T-helper 9 cell (primary cell): ENCODE measurements around the gene DNAJB8.

Experiments used
- DNase-seq: peaks from one replicate; pipeline ENCODE4 v3.0.0-alpha.2; 2020

The DNAJB8 gene

DNA sequence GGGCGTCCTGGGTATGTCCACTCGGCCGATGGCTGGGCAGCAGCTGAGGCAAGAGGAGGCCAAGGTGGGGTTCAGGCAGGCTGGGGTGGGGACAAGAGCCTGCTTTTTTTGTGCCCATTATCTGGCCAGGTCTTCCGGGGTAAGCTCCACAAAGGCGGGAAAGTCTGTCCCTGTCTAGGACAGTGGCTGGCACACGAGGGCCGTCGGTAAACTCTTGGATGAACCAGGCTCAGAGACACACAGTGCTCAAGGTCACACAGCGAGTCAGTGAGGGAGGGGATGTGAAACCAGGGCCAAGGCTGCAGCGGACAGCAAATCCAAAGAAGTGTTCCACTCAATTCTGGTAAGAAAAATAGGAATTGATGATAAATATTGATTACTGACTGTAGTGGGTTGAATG lies 2.9 kb downstream of the DNAJB8 start:
- DNase-seq = no peak

DNA sequence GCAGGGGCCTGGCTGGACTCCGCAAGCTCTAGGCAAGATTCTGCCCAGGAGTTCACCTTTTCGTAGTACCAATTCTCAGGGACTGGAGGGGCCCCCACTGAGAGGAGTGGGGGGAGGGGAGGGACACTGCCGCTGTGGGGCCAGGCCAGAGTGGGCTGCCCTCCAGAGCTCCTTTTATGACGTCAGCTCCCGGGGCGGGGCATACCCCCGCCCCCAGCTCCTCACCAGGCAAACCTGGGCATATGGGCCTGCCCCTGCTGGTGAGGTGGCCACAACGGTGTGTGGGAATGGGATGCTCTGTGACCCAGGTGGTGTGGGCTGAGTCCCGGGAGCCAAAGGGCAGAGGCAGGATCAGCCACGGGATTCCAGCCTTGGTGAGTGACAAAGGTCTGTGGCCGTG lies 3.3 kb downstream of the DNAJB8 start:
- DNase-seq = no peak

DNA sequence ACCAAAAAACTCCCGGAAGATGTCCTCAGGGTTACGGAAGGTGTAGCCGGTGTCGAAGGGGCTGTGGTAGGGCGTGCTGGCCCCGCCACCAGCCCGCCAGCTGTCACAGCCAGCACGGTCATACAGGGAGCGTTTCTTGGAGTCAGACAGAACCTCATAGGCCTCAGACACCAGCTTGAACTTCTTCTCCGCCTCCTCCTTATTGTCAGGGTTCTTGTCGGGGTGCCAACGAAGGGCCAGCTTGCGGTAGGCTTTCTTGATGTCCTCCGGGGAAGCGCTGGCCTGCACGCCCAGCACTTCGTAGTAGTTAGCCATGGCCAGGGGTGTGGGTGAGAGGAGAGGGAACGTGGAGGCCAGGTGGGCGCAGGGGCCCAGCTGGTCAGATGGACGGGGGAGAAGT lies 3.8 kb downstream of the DNAJB8 start:
- no peak for DNase-seq

DNA sequence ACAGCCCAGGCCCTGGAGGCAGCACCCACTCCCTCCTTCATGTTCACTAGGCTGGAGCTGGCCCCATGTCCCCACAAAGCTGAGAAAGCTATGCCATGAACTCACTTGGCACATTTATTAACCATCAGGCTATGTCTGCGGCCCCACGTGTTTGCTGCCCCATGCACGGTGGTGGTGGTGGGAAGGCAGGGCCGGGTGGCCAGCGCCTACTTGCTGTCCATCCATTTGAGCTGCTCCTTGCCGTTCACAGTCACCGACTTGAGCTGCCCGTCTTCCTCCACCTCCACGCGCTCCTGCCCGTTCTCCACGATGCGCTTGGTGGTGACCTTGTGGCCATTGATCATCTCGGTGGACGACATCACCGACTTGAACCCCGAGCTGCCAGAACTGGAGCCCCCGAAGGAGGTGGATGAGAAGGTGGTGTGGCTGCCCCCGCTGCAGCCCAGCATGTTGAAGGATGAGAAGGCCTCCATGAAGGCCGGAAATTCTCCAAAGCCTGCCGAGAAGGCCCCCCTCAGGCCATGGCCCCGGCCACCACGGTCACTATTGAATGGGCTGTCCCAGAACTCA lies 4.3 kb downstream of the DNAJB8 start:
- DNase-seq = no peak

DNA sequence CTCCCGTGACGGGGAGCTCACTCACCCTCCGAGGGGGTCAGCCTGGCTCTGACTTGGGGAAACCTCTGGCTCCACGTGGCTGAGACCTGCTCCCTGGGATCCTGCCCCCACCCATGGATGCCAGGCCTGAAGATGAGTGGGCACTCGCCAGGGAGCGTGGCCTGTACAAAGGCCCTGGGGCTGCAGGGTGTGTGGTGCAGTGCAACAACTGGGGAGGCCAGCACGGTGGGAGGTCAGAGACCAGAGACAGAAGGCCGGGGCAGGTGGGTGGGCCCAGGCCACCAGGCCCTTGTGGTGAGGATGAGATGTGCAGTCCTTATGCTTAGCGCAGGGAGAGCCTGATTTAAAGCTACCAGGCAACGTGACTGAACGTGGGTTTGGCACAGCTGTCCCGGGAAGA lies 5.0 kb downstream of the DNAJB8 start:
- DNase-seq = no peak

DNA sequence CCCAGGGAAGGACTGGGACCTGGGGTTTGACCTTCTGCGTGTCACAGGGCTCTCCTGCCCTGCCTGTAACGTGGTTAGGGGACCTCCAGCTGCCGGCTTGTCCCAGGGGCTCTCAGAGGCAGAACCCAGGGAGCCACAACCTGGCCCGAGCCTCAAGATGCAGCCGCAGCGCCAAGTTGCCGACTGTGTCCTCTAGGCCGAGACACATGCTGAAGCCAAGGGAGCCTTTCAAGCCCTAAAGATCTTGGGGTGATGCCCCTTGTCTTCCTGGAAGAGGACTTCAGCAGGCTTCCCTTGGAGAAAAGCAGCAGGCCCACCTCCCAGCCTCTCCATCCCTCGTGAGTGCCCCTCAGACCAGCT lies 7.2 kb downstream of the DNAJB8 start:
- no peak for DNase-seq

DNA sequence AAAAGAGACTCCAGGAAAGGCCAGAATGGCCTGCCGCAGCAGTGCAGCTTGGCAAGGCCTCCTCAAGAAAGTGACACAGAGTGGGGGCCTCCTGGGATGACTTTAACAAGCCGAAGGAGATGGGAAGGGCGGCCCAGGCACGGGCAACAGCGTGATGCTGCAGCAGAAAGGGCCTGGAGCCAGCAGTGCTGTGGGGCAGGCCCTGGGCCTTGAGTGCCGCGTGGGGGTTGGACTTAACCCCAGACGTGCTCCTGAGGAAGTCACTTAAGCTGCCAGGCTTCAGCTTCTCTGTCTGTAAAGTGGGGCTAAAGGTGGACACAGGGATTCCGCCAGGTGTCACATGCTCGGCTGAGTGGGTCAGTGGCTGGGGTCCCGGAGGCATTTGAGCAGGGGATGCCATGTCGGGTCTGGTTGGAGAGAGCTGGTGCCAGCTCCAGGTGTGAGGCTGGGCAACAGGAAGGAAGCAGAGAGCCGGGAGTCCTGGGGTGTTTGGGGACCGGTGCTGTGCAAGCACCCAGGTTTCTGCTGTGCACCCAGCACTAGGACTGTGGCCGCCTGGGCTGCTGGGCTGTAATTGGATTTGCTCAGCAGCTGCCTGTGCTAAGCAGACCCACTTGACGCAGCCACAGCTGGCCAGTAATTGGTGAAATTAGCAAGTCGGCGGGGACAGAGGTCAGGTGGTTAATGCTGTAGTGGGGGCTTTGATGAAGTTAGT lies 7.8 kb downstream of the DNAJB8 start:
- no peak for DNase-seq

DNA sequence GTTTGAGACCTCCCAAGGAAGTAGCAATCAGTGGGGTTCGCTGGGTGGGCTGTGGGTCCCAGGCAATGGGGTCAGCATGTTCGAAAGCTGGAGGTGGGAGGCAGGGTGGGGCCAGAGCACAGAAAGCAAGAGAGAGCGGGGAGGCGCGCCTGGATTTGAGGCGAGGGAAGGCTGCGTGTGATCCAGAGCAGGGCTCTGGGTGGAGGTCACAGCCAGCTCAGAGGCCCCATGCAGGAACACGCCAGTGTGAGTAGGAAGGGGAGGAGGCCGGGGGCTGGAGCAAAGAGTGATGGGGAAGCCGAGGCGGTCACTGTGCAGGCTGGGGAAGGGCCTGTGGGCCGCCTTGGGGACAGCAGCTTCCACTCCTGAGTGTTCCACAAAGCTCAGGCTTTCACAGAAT lies 8.8 kb downstream of the DNAJB8 start:
- no peak for DNase-seq

DNA sequence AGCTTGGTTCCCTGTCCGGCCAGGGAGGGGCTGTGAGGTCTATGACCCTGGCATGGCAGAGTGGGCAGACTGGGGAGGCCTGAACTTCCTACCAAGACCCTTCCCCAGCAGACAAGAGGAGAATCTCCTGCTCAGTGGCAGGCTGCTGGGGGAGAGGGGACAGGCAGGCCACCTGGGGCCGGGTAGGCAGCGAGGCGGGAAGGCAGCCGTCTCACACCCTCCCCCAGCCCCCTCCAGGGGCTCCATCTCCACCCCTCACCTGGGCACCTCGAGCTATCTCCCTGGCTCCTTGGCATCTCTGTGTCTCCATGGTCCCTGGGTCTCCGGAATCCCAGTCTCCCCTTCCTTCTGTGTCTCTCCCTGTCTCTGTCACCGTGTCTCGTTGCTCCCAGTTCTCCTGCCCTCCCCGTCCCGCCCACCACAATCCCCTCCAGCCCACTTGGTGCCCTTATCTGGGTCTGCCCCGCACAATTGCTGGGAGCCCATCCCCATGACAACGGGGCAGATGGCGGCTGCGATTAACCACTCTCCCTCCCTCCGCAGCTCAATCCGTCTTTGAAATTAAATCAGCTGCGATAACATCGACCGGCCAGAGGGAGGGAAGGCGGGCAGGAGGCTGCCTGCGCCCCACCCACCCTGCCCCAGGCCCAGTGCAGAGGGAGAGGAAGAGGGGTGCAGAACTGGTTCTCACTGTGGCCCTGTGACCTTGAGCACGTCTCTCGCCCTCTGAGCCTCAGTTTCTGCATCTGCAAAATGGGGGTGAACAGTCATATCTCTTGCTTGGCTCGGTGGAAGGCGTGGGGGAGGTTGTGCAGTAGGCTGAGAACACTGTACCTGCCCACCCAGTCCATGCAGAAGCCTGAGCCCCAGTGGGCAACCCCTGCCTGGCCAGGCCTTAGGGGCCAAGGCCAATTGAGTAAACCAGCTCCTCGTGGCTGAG lies 9.6 kb downstream of the DNAJB8 start:
- no peak for DNase-seq

DNA sequence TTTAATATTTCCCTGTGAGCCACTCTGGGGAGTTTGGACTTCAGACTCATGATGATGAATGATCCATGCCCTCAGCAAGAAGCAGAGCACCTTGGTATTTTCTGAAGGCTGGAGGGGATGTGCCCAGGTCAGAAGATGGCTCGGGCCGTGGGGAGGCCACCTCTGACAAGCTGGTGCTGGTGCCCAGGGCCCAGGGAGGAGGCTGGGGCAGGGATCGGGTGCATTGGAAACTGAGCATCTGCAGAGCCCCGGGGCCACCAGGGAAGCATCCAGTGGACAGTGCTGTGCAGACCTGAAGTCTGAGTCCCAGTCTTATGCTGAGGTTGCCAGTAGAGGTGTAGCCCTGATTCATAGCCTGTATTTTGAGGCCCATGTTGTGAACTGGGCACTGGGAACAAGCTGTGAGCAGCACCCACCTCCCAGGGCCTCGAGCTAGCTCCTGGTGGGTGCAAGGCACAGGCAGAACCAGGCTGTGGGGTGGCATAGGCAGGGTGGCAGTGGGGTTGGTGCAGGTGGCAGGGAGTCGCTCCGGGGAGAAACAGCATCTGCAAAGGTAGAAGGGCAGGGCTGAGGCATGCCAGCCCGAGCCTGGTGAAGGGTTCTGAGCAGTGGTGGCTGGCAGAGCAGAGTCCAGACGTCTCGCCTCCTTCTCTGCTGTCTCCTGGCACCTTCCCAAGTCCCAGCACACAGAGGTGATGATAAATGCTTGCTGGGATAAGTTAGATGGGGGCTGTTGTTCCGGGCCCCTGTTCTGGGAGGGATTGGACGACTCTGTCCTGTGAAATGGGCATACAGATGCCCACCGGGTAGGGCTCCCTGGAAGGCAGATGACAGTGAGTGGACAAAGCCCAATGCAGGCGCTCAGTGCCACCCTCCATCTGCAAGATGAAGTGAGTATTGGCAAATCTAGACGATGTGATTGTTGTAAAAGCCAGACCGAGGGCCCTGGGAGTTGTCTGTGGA lies 10.6 kb downstream of the DNAJB8 start:
- DNase-seq = no peak

DNA sequence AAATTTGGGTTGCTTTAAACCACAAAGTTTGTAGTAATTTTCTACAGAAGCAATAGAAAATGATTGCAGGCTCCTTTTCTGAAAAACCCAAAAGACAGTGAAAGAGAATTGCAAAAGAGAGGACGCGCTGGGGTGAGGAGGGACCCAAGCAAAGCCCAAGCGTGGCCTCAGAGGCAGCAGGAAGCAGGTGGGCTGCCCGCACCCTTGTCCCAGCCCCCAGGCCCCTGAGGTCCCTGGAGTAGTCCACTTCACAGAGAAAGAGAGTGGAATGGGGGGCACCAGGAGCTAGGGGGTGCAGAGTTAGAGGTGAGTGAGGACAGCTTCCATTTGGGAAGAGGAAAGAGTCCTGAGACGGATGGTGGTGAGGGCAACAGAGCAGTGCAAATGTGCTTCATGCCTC lies 11.6 kb downstream of the DNAJB8 start:
- DNase-seq = no peak

DNA sequence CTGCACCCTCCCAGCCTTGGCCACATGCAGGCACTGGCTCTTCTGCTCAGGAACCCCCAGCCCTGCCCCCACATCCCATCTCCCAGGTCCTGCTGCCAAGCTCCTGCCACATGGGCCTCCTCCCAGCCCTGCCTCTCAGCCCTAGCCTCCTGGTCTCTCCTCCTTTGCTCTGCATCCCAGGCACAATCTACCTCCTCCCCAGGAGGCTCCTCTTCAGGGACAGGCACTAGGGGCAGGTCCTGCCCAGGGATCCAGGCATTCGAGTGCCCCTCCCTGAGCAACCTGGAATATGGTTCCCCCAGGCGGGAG lies 12.4 kb downstream of the DNAJB8 start:
- no peak for DNase-seq

DNA sequence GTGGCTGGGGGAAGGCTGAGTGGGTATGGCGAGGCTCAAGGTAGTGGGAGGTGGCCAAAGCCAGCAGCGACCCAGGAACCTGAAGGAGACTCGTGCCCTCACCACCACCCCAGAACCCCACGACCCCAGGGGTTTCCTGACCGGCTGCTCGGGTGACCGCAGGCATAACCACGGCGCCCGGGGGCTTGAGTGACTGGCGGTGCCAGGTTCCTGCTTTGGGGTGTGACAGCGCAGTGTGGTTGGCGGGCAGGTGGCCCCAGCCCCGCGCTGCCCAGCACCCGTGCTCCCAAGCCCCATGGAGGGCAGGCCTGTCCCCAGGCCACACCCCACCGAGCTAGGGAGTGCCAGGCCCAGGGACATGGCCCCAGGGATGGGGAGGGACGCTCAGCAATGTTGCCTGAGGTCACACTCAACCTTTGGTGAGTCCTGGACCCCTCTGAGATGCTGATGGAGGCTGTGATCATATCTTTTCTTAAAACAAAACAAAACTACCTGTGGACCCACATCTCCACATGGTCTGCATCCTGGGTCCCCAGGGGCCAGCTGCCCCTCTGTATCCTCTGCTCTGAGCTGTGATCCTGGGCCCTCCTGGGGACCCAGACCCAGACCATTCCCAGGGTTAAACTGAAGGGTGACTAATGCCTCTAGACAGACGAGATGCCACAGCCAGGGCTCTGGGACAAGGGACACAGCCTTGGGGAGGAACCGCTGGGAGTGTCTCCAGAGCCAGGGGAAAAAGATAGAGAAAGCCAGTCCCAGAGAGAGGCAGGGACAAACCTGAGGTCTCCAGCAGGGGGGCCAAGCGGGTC lies 13.0 kb downstream of the DNAJB8 start:
- DNase-seq = no peak

DNA sequence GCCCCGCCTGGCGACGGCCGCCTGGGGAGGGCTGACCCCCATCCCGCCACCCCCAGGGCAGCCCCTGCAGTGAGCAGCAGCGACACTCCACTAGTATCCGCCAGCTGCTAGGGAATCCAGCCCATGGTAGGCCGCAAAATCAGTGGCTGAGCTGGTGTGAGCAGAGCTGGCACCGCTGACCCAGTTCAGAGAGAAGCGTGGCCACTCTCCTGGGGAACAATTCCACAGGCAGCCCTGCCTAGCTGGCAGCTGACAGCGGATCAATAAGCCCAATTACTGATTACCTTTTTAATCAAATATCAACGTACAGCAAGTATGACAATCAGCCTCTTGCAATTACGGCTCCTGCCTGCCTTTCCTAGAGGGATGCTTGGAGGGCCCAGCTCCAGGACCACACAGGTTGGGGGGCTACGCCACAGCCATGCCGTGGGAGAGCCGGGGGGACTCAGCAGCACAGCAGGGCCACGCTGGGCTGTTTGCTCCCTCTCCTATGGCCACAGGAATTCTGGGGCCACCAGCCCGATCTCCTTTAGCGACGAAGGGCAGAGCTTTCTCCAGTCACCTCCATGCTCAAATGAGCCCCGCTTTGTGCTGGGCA lies 13.9 kb downstream of the DNAJB8 start:
- no peak for DNase-seq

DNA sequence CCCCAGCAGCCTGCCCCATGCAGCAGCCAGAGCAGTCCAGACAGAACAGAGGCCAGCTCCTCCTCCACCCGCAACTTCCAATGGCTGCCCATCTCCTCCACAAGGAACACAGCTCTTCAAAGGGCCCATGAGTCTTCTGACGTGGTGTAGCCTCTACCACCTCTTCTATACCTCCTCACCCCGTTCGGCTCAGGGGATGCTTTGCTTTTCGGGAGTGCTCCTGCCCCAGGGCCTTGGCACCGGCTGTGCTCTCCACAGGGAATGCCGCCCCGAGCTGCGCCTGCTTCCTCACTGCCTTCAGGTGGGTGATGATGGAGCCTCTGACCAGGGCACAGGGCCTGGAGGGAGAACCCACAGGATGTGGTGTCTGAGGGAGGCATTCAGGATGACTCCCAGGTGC lies 14.6 kb downstream of the DNAJB8 start:
- DNase-seq = no peak

DNA sequence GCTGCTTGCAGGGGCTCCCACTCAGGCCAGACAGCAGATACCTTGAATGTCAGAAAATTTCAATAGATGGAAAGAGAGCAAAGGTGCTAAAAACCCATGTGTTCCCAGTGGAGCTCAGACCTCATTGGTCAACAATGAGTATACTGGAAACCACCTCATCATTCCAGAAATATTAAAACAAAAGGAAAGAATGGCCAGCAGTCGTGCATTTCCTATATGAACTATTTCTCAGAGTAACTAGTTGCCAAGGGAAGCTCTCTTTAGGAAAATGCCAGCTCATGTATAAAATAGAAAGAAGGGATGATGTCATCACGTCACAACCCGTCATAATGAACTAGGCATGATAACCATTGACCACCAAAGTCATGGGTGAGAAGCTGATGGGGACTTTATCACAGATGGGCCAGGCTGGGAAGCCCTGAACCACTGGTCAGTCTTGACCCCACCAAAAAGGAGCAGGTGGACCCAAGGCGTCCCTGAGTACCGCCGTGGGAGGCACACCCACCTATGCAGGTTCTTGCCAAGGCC lies 17.5 kb downstream of the DNAJB8 start:
- DNase-seq = no peak

DNA sequence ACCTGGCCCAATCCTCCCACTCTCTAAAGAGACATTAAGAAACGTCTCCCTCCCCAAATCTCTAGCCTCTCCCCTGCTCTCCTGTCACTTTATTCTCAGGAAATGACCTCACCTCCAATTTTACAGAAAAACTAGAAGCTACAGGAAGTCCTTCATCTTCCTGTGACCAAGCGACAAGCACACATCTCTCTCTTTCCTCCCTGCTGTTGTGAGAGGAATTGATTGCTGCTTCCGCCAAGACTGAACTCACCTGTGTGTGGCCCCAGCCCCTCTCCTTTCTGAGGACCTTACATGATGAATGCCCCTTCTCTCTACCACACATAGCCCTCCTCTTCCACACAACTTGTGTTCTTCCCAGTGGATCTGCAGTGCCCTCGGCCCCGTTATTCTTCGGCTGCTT lies 18.2 kb downstream of the DNAJB8 start:
- no peak for DNase-seq

DNA sequence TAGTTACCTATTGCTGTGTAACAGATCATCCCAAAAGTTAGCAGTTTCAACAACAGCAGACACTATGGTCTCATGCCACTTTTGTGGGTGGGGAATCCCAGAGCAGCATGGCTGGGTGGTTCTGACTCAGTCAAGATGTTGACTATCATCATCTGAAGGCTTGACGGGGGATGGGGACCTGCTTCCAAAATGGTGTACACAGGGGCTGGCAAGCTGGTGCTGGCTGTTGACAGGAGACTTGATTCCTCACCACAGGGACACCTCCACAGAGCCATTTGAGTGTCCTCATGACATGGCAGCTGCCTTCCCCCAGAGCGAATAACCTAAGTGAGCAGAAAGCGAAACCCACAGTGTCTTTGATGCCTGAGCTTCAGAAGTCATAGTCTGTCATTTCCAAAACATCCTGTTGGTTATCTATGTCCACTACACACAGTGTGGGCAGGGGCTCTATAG lies 19.1 kb downstream of the DNAJB8 start:
- DNase-seq = no peak

DNA sequence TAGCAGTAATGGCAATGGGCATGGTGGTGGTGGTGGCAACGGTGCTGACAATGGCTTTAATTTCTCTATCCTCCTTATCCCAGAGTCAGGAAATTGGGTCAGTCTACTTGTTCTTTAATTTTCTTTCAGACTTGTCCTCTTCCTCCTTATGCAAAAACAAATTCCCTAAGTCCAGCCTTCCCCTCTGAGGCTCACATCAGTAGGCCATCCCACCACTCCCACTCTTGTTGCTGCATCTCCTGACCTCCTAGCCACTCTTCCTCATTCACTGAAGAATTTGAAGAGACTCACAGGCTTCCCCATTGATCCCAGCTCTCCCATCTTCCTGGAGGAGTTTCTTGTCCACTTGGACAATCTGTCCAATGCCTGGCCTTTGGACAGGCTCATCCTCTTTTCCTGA lies 19.9 kb downstream of the DNAJB8 start:
- DNase-seq = no peak

DNA sequence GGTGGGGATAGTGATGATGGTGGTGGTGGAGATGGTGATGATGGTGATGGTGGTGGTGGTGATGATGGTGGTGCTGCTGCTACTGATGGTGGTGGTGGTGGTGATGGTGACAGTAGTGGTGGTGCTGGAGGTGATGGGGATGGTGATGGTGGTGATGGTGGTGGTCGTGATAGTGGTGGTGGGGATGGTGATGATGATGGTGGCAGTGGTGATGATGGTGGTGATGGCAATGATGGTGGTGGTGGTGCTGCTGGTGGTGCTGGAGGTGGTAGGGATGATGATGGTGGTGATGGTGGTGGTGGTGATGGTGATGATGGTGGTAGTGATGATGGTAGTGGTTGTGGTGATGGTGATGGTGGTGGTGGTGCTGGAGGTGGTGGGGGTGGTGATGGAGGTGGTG lies 21.3 kb downstream of the DNAJB8 start:
- DNase-seq = no peak

DNA sequence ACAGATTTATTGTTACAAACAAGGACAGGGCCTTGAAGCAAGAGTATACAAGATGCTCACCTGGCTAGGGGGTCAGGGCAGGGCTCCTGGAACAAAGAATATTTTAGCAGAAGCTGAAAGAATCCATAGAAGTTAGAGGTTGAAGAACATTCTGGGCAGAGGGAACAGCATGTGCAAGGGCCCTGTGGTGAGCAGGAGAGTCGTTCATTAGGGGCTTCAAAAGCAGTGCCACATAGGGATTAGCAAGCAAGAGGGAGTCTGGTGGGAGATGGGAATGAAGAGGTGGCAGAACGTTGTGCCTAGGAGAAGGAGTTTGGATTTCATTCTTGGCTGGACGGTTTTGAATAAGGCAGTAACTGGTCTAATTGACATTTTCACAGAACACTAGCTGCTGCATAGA lies 22.9 kb downstream of the DNAJB8 start:
- no peak for DNase-seq
